Neural cell (in vitro differentiated cells): ENCODE measurements around the gene FBXO46. TPM values are rescaled to one million over a fixed set of nuclear protein-coding genes. Genes with fewer than 3 reads are reported as not detected.

Experiments
- H2AFZ ChIP-seq: fragments of 200-600, 300-800 bp; sonication (generic), shearing (Covaris generic); 2 replicates; pipeline ENCODE4 v1.6.0; 2014; ENCODE audit warnings: low read depth, mild to moderate bottlenecking, antibody characterized with exemption, low read length, moderate library complexity
- H3F3A ChIP-seq: fragments of 200-600 bp; shearing (Covaris generic); 2 replicates; pipeline ENCODE4 v1.6.1; 2016; ENCODE audit warnings: mild to moderate bottlenecking, moderate library complexity, mixed read lengths, antibody characterized with exemption, low read length; ENCODE audit not compliant: insufficient read depth, poor library complexity, severe bottlenecking
- H3K27ac ChIP-seq: fragments of 200-600, 300-800 bp; sonication (generic), shearing (Covaris generic); 2 replicates; pipeline ENCODE4 v1.5.1; 2014; ENCODE audit warnings: mild to moderate bottlenecking, low read length, moderate library complexity
- H3K27me3 ChIP-seq: fragments of 300-800, 200-600 bp; sonication (generic), shearing (Covaris generic); 2 replicates; pipeline ENCODE4 v1.6.0; 2014; ENCODE audit warnings: mild to moderate bottlenecking, low read depth, low read length, moderate library complexity; ENCODE audit not compliant: insufficient read depth
- H3K36me3 ChIP-seq: fragments of 300-800, 200-600 bp; sonication (generic), shearing (Covaris generic); 2 replicates; pipeline ENCODE4 v1.5.1; 2014; ENCODE audit warnings: mild to moderate bottlenecking, antibody characterized with exemption, low read length, moderate library complexity; ENCODE audit not compliant: insufficient read depth
- H3K4me2 ChIP-seq: fragments of 300-800, 200-600 bp; sonication (generic), shearing (Covaris generic); 2 replicates; pipeline ENCODE4 v1.6.0; 2014; ENCODE audit warnings: mild to moderate bottlenecking, low read length
- H3K4me3 ChIP-seq: fragments of 300-800, 200-600 bp; sonication (generic), shearing (Covaris generic); 2 replicates; pipeline ENCODE4 v1.5.1; 2014; ENCODE audit warnings: mild to moderate bottlenecking, low read length, moderate library complexity
- H3K79me2 ChIP-seq: fragments of 200-600 bp; shearing (Covaris generic); replicated peaks from 2 replicates; pipeline ENCODE4 v1.6.0; 2014; ENCODE audit warnings: mild to moderate bottlenecking, low read length, moderate library complexity; ENCODE audit not compliant: insufficient read depth
- H3K9ac ChIP-seq: fragments of 300-800, 200-600 bp; sonication (generic), shearing (Covaris generic); 2 replicates; pipeline ENCODE4 v1.6.1; 2016; ENCODE audit warnings: mild to moderate bottlenecking, low read length, mixed read lengths
- H3K9me2 ChIP-seq: fragments of 200-600 bp; shearing (Covaris generic); 2 replicates; pipeline ENCODE4 v1.6.1; 2016; ENCODE audit warnings: mild to moderate bottlenecking, low read length, mixed read lengths; ENCODE audit not compliant: insufficient read depth
- H3K9me3 ChIP-seq: fragments of 200-600, 300-800 bp; sonication (generic), shearing (Covaris generic); 2 replicates; pipeline ENCODE4 v1.6.1; 2016; ENCODE audit warnings: mild to moderate bottlenecking, mixed run types, low read length, moderate library complexity, mixed read lengths
- H4K20me1 ChIP-seq: fragments of 200-600 bp; shearing (Covaris generic); 2 replicates; pipeline ENCODE4 v1.6.1; 2016; ENCODE audit warnings: mild to moderate bottlenecking, mixed run types; ENCODE audit not compliant: insufficient read depth
- EP300 ChIP-seq: fragments of 450-650 bp; conservative IDR thresholded peaks from 2 replicates; pipeline ENCODE4 v1.6.1; 2014; ENCODE audit warnings: antibody characterized with exemption, mild to moderate bottlenecking, moderate library complexity; ENCODE audit not compliant: poor library complexity, severe bottlenecking
- EZH2 ChIP-seq: fragments of 200-600, 300-800 bp; shearing (Covaris generic), sonication (generic); IDR thresholded peaks from 2 replicates; pipeline ENCODE4 v1.6.1; 2014; ENCODE audit warnings: antibody characterized with exemption, low read length, borderline replicate concordance, mild to moderate bottlenecking; ENCODE audit not compliant: insufficient read depth, poor library complexity, severe bottlenecking
- MXI1 ChIP-seq: fragments of 450-650 bp; conservative IDR thresholded peaks from 2 replicates; pipeline ENCODE4 v1.6.1; 2014; ENCODE audit warnings: antibody characterized with exemption, mild to moderate bottlenecking; ENCODE audit not compliant: poor library complexity, severe bottlenecking
- POLR2AphosphoS5 ChIP-seq: IDR thresholded peaks from 2 replicates; pipeline ENCODE4 v1.6.1; 2012
- RAD21 ChIP-seq: fragments of 450-650 bp; conservative IDR thresholded peaks from 2 replicates; pipeline ENCODE4 v1.6.1; 2014; ENCODE audit warnings: antibody characterized with exemption, mild to moderate bottlenecking, moderate library complexity
- SMC3 ChIP-seq: fragments of 450-650 bp; conservative IDR thresholded peaks from 2 replicates; pipeline ENCODE4 v1.6.1; 2014; ENCODE audit warnings: antibody characterized with exemption, mild to moderate bottlenecking, moderate library complexity; ENCODE audit not compliant: poor library complexity
- TAF1 ChIP-seq: IDR thresholded peaks from 2 replicates; pipeline ENCODE4 v1.6.1; 2012; ENCODE audit warnings: low read depth
- polyA plus RNA-seq: library from polyadenylated mRNA; depleted of rRNA; stranded (reverse); fragments of >200 nt; gene quantifications from 2 replicates; pipeline ENCODE4 v1.2.3, GENCODE V29; 2014
- TF ChIP-seq, protein P1 (sequence below): fragments of 450-650 bp; IDR thresholded peaks from 2 replicates; pipeline ENCODE4 v1.5.1; 2014; ENCODE audit warnings: antibody characterized with exemption, mild to moderate bottlenecking, moderate library complexity; ENCODE audit not compliant: poor library complexity, severe bottlenecking
- TF ChIP-seq, protein P2 (sequence below): IDR thresholded peaks from 2 replicates; pipeline ENCODE4 v1.6.1; 2012; ENCODE audit warnings: borderline replicate concordance

Gene FBXO46
- polyA plus RNA-seq, 1 donor from 2014 or later, result 12.5 TPM

DNA sequence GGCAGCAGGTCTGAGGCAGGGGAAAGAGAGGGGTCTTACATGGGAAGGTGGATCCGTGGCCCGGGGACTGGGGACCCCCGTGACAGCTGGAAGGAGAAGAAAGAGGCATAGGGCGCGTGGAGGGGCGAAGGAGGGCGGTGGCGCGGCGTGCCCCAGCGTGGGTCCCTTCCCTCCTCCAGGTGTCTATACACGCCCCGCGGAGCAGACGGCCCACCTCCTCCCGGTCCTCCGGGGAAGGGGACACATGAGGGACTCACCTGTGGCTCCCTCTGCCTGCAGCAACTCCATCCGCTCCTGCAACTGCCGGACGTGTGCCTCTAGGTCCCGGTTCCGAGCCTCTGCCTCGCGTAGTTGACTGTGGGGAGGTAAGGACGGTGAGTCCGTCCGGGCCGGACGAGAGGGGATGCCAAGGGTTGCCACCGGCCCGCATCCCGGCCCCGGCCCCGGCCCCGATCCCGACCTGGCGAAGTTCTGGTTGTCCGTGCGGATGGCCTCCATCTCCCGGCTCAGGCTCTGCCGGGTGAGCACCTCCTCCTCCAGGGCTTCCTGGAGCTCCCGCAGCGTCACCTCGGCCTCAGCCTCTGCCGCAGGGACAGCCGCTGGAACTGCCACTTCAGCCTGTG, 40.7 kb upstream of the FBXO46 start:
- TF ChIP-seq SMC3 (no peak), EZH2 (no peak), MXI1 (no peak), RAD21 (no peak), POLR2AphosphoS5 (no peak), EP300 (no peak), TAF1 (no peak)
- TF ChIP-seq, protein P1, sequence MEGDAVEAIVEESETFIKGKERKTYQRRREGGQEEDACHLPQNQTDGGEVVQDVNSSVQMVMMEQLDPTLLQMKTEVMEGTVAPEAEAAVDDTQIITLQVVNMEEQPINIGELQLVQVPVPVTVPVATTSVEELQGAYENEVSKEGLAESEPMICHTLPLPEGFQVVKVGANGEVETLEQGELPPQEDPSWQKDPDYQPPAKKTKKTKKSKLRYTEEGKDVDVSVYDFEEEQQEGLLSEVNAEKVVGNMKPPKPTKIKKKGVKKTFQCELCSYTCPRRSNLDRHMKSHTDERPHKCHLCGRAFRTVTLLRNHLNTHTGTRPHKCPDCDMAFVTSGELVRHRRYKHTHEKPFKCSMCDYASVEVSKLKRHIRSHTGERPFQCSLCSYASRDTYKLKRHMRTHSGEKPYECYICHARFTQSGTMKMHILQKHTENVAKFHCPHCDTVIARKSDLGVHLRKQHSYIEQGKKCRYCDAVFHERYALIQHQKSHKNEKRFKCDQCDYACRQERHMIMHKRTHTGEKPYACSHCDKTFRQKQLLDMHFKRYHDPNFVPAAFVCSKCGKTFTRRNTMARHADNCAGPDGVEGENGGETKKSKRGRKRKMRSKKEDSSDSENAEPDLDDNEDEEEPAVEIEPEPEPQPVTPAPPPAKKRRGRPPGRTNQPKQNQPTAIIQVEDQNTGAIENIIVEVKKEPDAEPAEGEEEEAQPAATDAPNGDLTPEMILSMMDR, result no peak
- TF ChIP-seq, protein P2, sequence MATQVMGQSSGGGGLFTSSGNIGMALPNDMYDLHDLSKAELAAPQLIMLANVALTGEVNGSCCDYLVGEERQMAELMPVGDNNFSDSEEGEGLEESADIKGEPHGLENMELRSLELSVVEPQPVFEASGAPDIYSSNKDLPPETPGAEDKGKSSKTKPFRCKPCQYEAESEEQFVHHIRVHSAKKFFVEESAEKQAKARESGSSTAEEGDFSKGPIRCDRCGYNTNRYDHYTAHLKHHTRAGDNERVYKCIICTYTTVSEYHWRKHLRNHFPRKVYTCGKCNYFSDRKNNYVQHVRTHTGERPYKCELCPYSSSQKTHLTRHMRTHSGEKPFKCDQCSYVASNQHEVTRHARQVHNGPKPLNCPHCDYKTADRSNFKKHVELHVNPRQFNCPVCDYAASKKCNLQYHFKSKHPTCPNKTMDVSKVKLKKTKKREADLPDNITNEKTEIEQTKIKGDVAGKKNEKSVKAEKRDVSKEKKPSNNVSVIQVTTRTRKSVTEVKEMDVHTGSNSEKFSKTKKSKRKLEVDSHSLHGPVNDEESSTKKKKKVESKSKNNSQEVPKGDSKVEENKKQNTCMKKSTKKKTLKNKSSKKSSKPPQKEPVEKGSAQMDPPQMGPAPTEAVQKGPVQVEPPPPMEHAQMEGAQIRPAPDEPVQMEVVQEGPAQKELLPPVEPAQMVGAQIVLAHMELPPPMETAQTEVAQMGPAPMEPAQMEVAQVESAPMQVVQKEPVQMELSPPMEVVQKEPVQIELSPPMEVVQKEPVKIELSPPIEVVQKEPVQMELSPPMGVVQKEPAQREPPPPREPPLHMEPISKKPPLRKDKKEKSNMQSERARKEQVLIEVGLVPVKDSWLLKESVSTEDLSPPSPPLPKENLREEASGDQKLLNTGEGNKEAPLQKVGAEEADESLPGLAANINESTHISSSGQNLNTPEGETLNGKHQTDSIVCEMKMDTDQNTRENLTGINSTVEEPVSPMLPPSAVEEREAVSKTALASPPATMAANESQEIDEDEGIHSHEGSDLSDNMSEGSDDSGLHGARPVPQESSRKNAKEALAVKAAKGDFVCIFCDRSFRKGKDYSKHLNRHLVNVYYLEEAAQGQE, result no peak
- Histone ChIP-seq H3K36me3 (no peaks in the 10 kb centered on the region), H2AFZ (no peak overlapping the region), H3K4me3 (no peak overlapping the region), H3K9me2 (no peaks in the 10 kb centered on the region), H3K9ac (no peak overlapping the region), H3K79me2 (no peaks in the 10 kb centered on the region), H3F3A (no peaks in the 10 kb centered on the region), H3K27me3 (peaks cover 22% of the 10 kb centered on the region), H3K4me2 (no peak overlapping the region), H3K9me3 (no peaks in the 10 kb centered on the region), H4K20me1 (no peaks in the 10 kb centered on the region), H3K27ac (no peak overlapping the region)

DNA sequence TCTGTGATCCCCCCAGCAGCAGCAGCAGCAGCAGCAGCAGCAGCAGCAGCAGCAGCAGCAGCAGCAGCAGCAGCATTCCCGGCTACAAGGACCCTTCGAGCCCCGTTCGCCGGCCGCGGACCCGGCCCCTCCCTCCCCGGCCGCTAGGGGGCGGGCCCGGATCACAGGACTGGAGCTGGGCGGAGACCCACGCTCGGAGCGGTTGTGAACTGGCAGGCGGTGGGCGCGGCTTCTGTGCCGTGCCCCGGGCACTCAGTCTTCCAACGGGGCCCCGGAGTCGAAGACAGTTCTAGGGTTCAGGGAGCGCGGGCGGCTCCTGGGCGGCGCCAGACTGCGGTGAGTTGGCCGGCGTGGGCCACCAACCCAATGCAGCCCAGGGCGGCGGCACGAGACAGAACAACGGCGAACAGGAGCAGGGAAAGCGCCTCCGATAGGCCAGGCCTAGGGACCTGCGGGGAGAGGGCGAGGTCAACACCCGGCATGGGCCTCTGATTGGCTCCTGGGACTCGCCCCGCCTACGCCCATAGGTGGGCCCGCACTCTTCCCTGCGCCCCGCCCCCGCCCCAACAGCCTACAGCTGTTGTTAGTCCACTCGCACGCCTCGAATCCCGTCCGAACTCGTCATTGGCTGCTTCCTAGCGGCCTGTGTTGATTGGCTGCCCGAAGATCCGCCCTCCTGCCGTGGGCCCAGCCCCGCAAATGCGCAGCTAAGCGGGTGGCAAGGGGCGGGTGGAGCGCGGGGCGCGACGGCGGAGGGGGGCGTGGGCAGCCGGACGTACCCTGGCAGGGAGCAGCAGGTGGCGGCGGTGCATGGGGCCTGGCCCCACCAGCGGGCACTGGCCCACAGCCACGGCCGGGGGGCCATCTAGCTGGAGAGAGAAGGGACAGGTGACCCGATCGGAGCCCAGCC, 39.8 kb upstream of the FBXO46 start:
- Histone ChIP-seq H3K4me3 (peak overlapping the region; percentile 68), H3K4me2 (no peak overlapping the region), H3K9me3 (no peaks in the 10 kb centered on the region), H3K9me2 (no peaks in the 10 kb centered on the region), H3K36me3 (no peaks in the 10 kb centered on the region), H3K27ac (peak overlapping the region; percentile 73), H3K79me2 (no peaks in the 10 kb centered on the region), H4K20me1 (no peaks in the 10 kb centered on the region), H3K27me3 (peaks cover 22% of the 10 kb centered on the region), H3K9ac (peak overlapping the region; percentile 66), H3F3A (no peaks in the 10 kb centered on the region), H2AFZ (no peak overlapping the region)
- TF ChIP-seq MXI1 (no peak), EZH2 (no peak), RAD21 (peak; percentile 69), POLR2AphosphoS5 (no peak), EP300 (no peak), SMC3 (peak; percentile 52)
- TF ChIP-seq, protein P2, result no peak
- TF ChIP-seq, protein P1, result peak; percentile 89
